ENCODE data around the gene COX7A1. TPM values are rescaled to one million over a fixed set of nuclear protein-coding genes. Genes with fewer than 3 reads are reported as not detected.
A peak's percentile ranks its signal among the peaks of the same experiment; 100 is the strongest.
"Not testable (repeated sequence)": the region's sequence is repeated elsewhere in the genome, so short reads cannot be mapped to it uniquely, and the experiment has no call there.

The COX7A1 gene
- total RNA-seq, 1 experiment from 2014 or later, result not detected

- no peak for DNase-seq (ENCODE audit: extremely low read depth, low read depth)
These were observed 9.8 kb downstream of the COX7A1 start for GRCh38 chr19:36142496-36142895.

GRCh38 chr19:36142046-36142445 lies 10.2 kb downstream of the COX7A1 start:
- no peak for DNase-seq (ENCODE audit: extremely low read depth, low read depth)

GRCh38 chr19:36141039-36141927 lies 11.0 kb downstream of the COX7A1 start:
- DNase-seq (ENCODE audit: extremely low read depth, low read depth), result peak; percentile 86

DNA sequence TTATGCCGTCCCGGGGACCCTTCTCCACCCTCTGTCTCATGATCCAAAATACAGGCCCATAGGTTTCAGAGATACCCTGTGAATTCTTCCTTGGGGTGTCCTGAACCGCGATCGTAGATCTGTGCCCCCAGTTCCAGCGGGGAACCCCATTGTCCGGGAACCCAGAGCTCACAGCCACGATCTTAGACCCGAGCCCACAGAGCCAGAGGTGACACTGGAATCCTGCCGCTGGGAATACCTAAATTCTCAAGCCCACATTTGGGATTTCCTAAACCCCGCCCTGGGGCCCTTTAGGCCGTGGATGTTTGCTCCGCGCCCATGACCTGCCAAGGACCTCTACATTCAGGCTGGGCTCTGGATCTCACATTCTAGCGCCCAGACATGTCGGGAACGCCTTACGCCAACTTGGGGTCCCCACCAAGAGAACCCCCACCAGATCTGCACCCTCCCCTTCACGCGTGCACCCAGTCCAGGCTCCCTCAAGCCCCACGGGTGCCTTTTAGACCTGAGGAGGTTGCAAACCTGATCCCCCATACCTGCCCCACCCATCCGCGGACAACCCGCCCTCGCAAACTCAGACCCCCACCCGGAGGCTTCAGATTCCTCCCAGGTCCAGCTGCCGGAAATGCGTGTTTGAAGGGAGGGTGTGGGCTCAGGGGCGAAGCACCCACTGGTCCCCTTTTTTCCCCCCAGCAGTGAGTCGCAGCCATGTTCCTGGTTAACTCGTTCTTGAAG lies 11.8 kb downstream of the COX7A1 start:
- peak; percentile 54 for DNase-seq (ENCODE audit: extremely low read depth, low read depth)

GRCh38 chr19:36139473-36140303 lies 12.6 kb downstream of the COX7A1 start, which contains the start of gene CAPNS1:
Gene CAPNS1, plus strand, starts transcription at chr19:36140066. Its CDS starts 946 bp downstream, at chr19:36141012.
- peak; percentile 97 for DNase-seq (ENCODE audit: extremely low read depth, low read depth)

GRCh38 chr19:36139120-36139472 lies 13.2 kb downstream of the COX7A1 start:
- no peak for DNase-seq (ENCODE audit: extremely low read depth, low read depth)

GRCh38 chr19:36136964-36137686 lies 15.1 kb downstream of the COX7A1 start:
- peak; percentile 57 for DNase-seq (ENCODE audit: extremely low read depth, low read depth)

DNA sequence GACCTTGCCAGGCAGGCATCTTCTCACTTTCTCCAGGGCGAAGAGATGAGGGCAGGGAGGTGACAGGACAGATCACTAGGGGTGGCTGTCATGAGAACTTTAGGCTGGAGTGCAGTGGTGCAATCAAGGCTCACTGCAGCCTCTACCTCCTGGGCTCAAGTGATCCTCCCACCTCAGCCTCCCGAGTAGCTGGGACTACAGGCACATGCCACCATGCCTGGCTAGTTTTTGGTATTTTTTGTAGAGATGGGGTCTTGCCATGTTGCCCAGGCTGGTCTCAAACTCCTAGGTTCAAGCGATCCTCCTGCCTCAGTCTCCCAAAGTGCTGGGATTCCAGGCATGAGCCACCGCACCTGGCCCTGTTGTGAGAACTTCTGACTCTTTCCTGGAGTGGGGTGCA lies 17.4 kb downstream of the COX7A1 start:
- DNase-seq (ENCODE audit: extremely low read depth, low read depth), result not testable (repeated sequence)

DNA sequence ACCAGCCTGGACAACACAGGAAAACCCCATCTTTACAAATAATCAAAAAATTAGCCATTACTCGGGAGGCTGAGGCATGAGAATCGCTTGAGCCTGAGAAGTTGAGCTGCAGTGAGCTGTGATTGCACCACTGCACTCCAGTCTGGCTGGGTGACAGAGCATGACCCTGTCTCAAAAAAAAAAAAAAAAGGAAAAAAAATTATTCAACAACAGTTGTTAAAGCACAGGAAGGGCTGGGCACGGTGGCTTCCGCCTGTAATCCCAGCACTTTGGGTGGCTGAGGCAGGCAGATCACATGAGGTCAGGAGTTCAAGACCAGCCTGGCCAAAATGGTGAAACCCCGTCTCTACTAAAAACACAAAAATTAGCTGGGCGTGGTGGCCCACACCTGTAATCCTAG lies 21.0 kb downstream of the COX7A1 start:
- DNase-seq (ENCODE audit: extremely low read depth, low read depth), result not testable (repeated sequence)

GRCh38 chr19:36128392-36128736 lies 23.9 kb downstream of the COX7A1 start:
- no peak for DNase-seq (ENCODE audit: extremely low read depth, low read depth)

GRCh38 chr19:36125557-36125956 lies 26.7 kb downstream of the COX7A1 start:
- DNase-seq (ENCODE audit: extremely low read depth, low read depth), result no peak

DNA sequence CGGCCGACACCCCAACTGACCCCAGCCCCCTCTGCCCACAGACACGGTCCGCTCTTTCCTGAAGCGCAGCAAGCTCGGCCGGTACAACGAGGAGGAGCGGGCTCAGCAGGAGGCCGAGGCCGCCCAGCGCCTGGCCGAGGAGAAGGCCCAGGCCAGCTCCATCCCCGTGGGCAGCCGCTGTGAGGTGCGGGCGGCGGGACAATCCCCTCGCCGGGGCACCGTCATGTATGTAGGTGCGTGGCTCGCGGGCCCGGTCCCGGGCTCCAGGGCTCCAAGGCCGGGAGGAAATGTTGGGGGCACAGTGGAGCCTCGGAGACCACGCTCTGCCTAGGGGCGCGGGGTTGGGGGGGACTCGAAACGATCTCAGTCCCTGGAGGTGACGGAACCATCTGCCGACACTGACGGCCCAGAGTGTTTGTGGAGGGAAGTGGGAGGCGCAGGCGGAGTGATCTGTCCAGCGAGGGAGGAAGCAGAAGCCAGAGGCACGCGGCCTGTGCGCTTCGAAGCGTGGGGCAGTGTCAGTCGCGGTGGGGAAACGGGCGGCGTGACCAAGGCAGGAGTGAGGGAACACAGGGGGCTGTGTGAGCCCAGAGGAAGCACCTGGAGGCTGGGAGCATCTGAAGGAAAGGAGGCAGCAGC lies 30.6 kb downstream of the COX7A1 start:
- no peak for DNase-seq (ENCODE audit: extremely low read depth, low read depth)

DNA sequence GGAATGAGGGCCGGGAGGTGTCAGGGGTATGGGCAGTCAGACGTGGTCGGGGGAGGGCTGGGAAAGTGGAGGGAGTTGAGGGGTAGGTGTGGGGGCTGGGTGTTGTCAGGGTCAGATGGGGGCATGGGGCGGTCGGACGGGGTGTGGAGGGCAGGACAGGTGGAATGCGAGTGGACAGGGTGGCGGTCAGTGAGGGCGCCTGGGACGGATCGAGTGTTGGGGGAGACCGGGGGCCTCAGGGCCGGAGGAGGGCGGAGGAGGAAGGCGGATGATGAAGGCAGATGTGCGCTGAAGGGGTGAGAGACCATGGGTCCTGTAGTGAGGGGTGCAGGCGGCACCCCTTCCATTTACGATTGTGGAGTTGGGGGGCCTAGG lies 31.3 kb downstream of the COX7A1 start:
- no peak for DNase-seq (ENCODE audit: extremely low read depth, low read depth)

- DNase-seq (ENCODE audit: extremely low read depth, low read depth), result no peak
These were observed 31.9 kb downstream of the COX7A1 start for GRCh38 chr19:36120092-36120983.

DNA sequence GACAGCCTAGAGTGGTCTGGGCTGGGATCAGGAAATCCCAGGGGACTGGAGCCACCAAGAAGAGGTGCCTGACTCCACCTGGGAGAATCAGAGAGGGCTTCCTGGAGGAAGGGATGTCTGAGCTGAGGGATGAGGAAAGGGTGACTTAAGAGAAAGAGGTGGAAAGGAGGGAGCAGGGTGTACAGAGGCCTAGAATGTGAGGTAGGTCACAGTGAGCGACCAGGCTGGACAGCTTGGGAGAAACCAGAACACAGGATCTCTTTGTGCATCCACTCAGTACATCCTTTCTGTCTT lies 36.0 kb downstream of the COX7A1 start:
- no peak for DNase-seq (ENCODE audit: extremely low read depth, low read depth)

GRCh38 chr19:36115453-36116343 lies 36.5 kb downstream of the COX7A1 start, which contains the start of gene TBCB:
Gene TBCB, plus strand, starts transcription at chr19:36115468. Its CDS starts 93 bp downstream, at chr19:36115561.
- DNase-seq (ENCODE audit: extremely low read depth, low read depth), result no peak

GRCh38 chr19:36114721-36115452 lies 37.4 kb downstream of the COX7A1 start, which contains the start of gene POLR2I:
Gene POLR2I, minus strand, starts transcription at chr19:36114875. Its CDS starts 19 bp downstream, at chr19:36114856.
- peak; percentile 100 for DNase-seq (ENCODE audit: extremely low read depth, low read depth)
